ENCODE results near the gene USH2A. TPM values are rescaled to one million over a fixed set of nuclear protein-coding genes. Genes with fewer than 3 reads are reported as not detected.

USH2A gene
- total RNA-seq, 1 donor from 2014 or later = 0.02 TPM

- no peak for FAIRE-seq
- no peaks in the 10 kb centered on the region for H3K79me2 ChIP-seq (ENCODE audit: insufficient read depth, low read length)
- H2AFZ ChIP-seq (ENCODE audit: low read depth, low read length) = no peak overlapping the region
- H4K20me1 ChIP-seq (ENCODE audit: insufficient read depth, low read length) = no peaks in the 10 kb centered on the region
- H3K36me3 ChIP-seq (ENCODE audit: insufficient read depth, low read length) = no peaks in the 10 kb centered on the region
- H3K9me3 ChIP-seq (ENCODE audit: insufficient read depth, low read depth, low read length) = no peaks in the 10 kb centered on the region
- no peaks in the 10 kb centered on the region for H3K4me1 ChIP-seq (ENCODE audit: insufficient read depth, low read length)
- H3K27me3 ChIP-seq (ENCODE audit: insufficient read depth, low read length) = no peaks in the 10 kb centered on the region
- no peak overlapping the region for H3K27ac ChIP-seq (ENCODE audit: low read depth, low read length)
- DNase-seq (ENCODE audit: low read depth) = no peak
- H3K4me3 ChIP-seq (ENCODE audit: insufficient read depth, low read depth, low read length) = no peak overlapping the region
- H3K27me3 Mint-ChIP-seq (ENCODE audit: low read depth, unreplicated experiment) = no peaks in the 10 kb centered on the region
- TF ChIP-seq, protein P1, sequence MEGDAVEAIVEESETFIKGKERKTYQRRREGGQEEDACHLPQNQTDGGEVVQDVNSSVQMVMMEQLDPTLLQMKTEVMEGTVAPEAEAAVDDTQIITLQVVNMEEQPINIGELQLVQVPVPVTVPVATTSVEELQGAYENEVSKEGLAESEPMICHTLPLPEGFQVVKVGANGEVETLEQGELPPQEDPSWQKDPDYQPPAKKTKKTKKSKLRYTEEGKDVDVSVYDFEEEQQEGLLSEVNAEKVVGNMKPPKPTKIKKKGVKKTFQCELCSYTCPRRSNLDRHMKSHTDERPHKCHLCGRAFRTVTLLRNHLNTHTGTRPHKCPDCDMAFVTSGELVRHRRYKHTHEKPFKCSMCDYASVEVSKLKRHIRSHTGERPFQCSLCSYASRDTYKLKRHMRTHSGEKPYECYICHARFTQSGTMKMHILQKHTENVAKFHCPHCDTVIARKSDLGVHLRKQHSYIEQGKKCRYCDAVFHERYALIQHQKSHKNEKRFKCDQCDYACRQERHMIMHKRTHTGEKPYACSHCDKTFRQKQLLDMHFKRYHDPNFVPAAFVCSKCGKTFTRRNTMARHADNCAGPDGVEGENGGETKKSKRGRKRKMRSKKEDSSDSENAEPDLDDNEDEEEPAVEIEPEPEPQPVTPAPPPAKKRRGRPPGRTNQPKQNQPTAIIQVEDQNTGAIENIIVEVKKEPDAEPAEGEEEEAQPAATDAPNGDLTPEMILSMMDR (IDR thresholded peaks at IDR 0.05; ENCODE audit: insufficient read depth, low read depth, low read length) = no peak
- H3K36me3 Mint-ChIP-seq (ENCODE audit: low read depth, unreplicated experiment) = no peaks in the 10 kb centered on the region
- H3K4me3 Mint-ChIP-seq (ENCODE audit: unreplicated experiment) = no peak overlapping the region
- H3K9ac ChIP-seq (ENCODE audit: low read length) = no peak overlapping the region
- H3K4me2 ChIP-seq (ENCODE audit: low read length) = no peak overlapping the region
- H3K4me1 Mint-ChIP-seq (ENCODE audit: low read depth, unreplicated experiment) = no peaks in the 10 kb centered on the region
- no peak overlapping the region for H3K27ac Mint-ChIP-seq (ENCODE audit: unreplicated experiment)
- H3K9me3 Mint-ChIP-seq (ENCODE audit: unreplicated experiment) = no peaks in the 10 kb centered on the region
Observed at GRCh38 chr1:215891266-215892057, 531.8 kb downstream of the USH2A start.

DNA sequence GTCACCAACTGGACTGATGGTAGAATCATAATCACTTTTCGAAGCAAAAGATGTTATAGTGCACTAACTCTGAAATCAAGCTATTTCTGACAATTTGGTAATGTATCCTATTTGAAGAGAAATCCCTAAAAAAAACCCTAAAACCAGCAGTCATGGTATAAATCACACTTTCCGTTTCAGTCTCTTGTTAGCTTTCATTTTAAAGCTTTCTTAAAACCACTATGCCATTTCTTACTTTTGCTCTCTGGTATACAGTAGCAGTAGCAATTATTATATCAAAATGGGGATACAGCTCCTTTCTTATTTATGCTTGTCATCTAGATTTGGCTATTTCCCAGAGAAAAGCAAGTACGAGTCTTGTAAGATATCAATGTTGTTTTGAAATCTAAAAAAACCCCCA, 532.8 kb downstream of the USH2A start:
- Mint-ChIP-seq H3K27ac (ENCODE audit: unreplicated experiment) (no peak overlapping the region), H3K4me3 (ENCODE audit: unreplicated experiment) (no peak overlapping the region), H3K4me1 (ENCODE audit: low read depth, unreplicated experiment) (no peaks in the 10 kb centered on the region), H3K27me3 (ENCODE audit: low read depth, unreplicated experiment) (no peaks in the 10 kb centered on the region), H3K36me3 (ENCODE audit: low read depth, unreplicated experiment) (no peaks in the 10 kb centered on the region), H3K9me3 (ENCODE audit: unreplicated experiment) (no peaks in the 10 kb centered on the region)
- Histone ChIP-seq H3K4me3 (ENCODE audit: insufficient read depth, low read depth, low read length) (no peak overlapping the region), H2AFZ (ENCODE audit: low read depth, low read length) (no peak overlapping the region), H3K4me1 (ENCODE audit: insufficient read depth, low read length) (no peaks in the 10 kb centered on the region), H3K36me3 (ENCODE audit: insufficient read depth, low read length) (no peaks in the 10 kb centered on the region), H3K9ac (ENCODE audit: low read length) (no peak overlapping the region), H3K9me3 (ENCODE audit: insufficient read depth, low read depth, low read length) (no peaks in the 10 kb centered on the region), H3K27me3 (ENCODE audit: insufficient read depth, low read length) (no peaks in the 10 kb centered on the region), H3K79me2 (ENCODE audit: insufficient read depth, low read length) (no peaks in the 10 kb centered on the region), H3K27ac (ENCODE audit: low read depth, low read length) (no peak overlapping the region), H3K4me2 (ENCODE audit: low read length) (no peak overlapping the region), H4K20me1 (ENCODE audit: insufficient read depth, low read length) (no peaks in the 10 kb centered on the region)
- DNase-seq (ENCODE audit: low read depth) = no peak
- TF ChIP-seq EZH2 (IDR thresholded peaks at IDR 0.05; ENCODE audit: insufficient read depth, low read length) = no peak
- TF ChIP-seq, protein P1 (IDR thresholded peaks at IDR 0.05; ENCODE audit: insufficient read depth, low read depth, low read length) = no peak
- no peak for FAIRE-seq

- H4K20me1 ChIP-seq (ENCODE audit: insufficient read depth, low read length) = no peaks in the 10 kb centered on the region
- no peak for FAIRE-seq
- TF ChIP-seq, protein P1 (IDR thresholded peaks at IDR 0.05; ENCODE audit: insufficient read depth, low read depth, low read length) = no peak
- TF ChIP-seq EZH2 (IDR thresholded peaks at IDR 0.05; ENCODE audit: insufficient read depth, low read length) = no peak
- no peaks in the 10 kb centered on the region for H3K36me3 ChIP-seq (ENCODE audit: insufficient read depth, low read length)
- no peak overlapping the region for H3K4me3 ChIP-seq (ENCODE audit: insufficient read depth, low read depth, low read length)
- H3K4me1 ChIP-seq (ENCODE audit: insufficient read depth, low read length) = no peaks in the 10 kb centered on the region
- no peak overlapping the region for H3K27ac ChIP-seq (ENCODE audit: low read depth, low read length)
- no peak overlapping the region for H3K4me3 Mint-ChIP-seq (ENCODE audit: unreplicated experiment)
- H3K27me3 Mint-ChIP-seq (ENCODE audit: low read depth, unreplicated experiment) = no peaks in the 10 kb centered on the region
- H3K9me3 Mint-ChIP-seq (ENCODE audit: unreplicated experiment) = no peaks in the 10 kb centered on the region
- no peaks in the 10 kb centered on the region for H3K79me2 ChIP-seq (ENCODE audit: insufficient read depth, low read length)
- H3K4me1 Mint-ChIP-seq (ENCODE audit: low read depth, unreplicated experiment) = no peaks in the 10 kb centered on the region
- H2AFZ ChIP-seq (ENCODE audit: low read depth, low read length) = no peak overlapping the region
- H3K9me3 ChIP-seq (ENCODE audit: insufficient read depth, low read depth, low read length) = no peaks in the 10 kb centered on the region
- H3K9ac ChIP-seq (ENCODE audit: low read length) = no peak overlapping the region
- no peak overlapping the region for H3K4me2 ChIP-seq (ENCODE audit: low read length)
- DNase-seq (ENCODE audit: low read depth) = no peak
- no peaks in the 10 kb centered on the region for H3K27me3 ChIP-seq (ENCODE audit: insufficient read depth, low read length)
- H3K36me3 Mint-ChIP-seq (ENCODE audit: low read depth, unreplicated experiment) = no peaks in the 10 kb centered on the region
- no peak overlapping the region for H3K27ac Mint-ChIP-seq (ENCODE audit: unreplicated experiment)
Observed at GRCh38 chr1:215889871-215890270, 533.4 kb downstream of the USH2A start.
